HepG2 (cell line): Measurements from ENCODE around the gene CEACAM16. TPM values are rescaled to one million over a fixed set of nuclear protein-coding genes. Genes with fewer than 3 reads are reported as not detected.

Experiments used
- EED ChIP-seq: sonication (generic); formaldehyde crosslinking; IDR thresholded peaks from 2 replicates; pipeline ENCODE4 v1.5.0; 2020; ENCODE audit warnings: mild to moderate bottlenecking, missing genetic modification reagents
- ETS1 ChIP-seq: sonication (generic); formaldehyde crosslinking; IDR thresholded peaks from 2 replicates; pipeline ENCODE4 v1.4.0; 2020; ENCODE audit warnings: missing genetic modification reagents
- HNRNPL ChIP-seq: fragments of 200-400 bp; formaldehyde crosslinking; IDR thresholded peaks from 2 replicates; pipeline ENCODE4 v1.6.1; 2017; ENCODE audit warnings: mild to moderate bottlenecking, low read depth, low read length
- NFYB ChIP-seq: sonication (generic); formaldehyde crosslinking; IDR thresholded peaks from 2 replicates; pipeline ENCODE4 v1.4.0; 2020; ENCODE audit warnings: missing genetic modification reagents
- NR2F2 ChIP-seq: IDR thresholded peaks from 2 replicates; pipeline ENCODE4 v1.6.1; 2012; ENCODE audit warnings: low read depth, inconsistent platforms, borderline replicate concordance
- RARG ChIP-seq: sonication (generic); formaldehyde crosslinking; IDR thresholded peaks from 2 replicates; pipeline ENCODE4 v1.4.0; 2020; ENCODE audit warnings: low read depth, mild to moderate bottlenecking, missing genetic modification reagents
- ZBTB44 ChIP-seq: sonication (generic); formaldehyde crosslinking; IDR thresholded peaks from 2 replicates; pipeline ENCODE4 v1.4.0; 2020; ENCODE audit warnings: missing genetic modification reagents
- ZKSCAN8 ChIP-seq: IDR thresholded peaks from 2 replicates; pipeline ENCODE4 v1.6.1; 2016; ENCODE audit warnings: borderline replicate concordance, missing genetic modification reagents, missing compliant biosample characterization
- ZMYM2 ChIP-seq: sonication (generic); formaldehyde crosslinking; IDR thresholded peaks from 2 replicates; pipeline ENCODE4 v1.8.0; 2022; ENCODE audit warnings: mild to moderate bottlenecking, missing genetic modification reagents
- ZNF460 ChIP-seq: sonication (generic); formaldehyde crosslinking; IDR thresholded peaks from 2 replicates; pipeline ENCODE4 v1.5.1; 2020; ENCODE audit warnings: missing genetic modification reagents, mild to moderate bottlenecking, borderline replicate concordance
- ZNF501 ChIP-seq: sonication (generic); formaldehyde crosslinking; IDR thresholded peaks from 2 replicates; pipeline ENCODE4 v1.5.1; 2020; ENCODE audit warnings: mild to moderate bottlenecking, moderate library complexity, missing genetic modification reagents
- ZNF644 ChIP-seq: IDR thresholded peaks from 2 replicates; pipeline ENCODE4 v1.6.1; 2016; ENCODE audit warnings: low read depth
- ZNF703 ChIP-seq: sonication (generic); formaldehyde crosslinking; IDR thresholded peaks from 2 replicates; pipeline ENCODE4 v1.5.1; 2020; ENCODE audit warnings: missing genetic modification reagents, mild to moderate bottlenecking, moderate library complexity, borderline replicate concordance
- ZNF747 ChIP-seq: sonication (generic); formaldehyde crosslinking; IDR thresholded peaks from 2 replicates; pipeline ENCODE4 v1.8.1; 2023; ENCODE audit warnings: missing genetic modification reagents, mild to moderate bottlenecking, borderline replicate concordance
- polyA plus RNA-seq, 8 experiments: library from polyadenylated mRNA; depleted of rRNA in 3 of 8; stranded (reverse) in 7 of 8; unstranded in 1 of 8; fragments of >200 nt; fragmentation: Illumina TruSeq in 4 of 8; extraction: Trizol in 4 of 8; gene quantifications; 2 replicates each; pipeline versions ENCODE4 v1.2.1 to v1.2.3, GENCODE V29; 2011 to 2016; ENCODE audit warnings: low read depth in 4 of 8, missing spikeins in 1 of 8, mixed read lengths in 1 of 8; ENCODE audit not compliant: insufficient read depth in 1 of 8
- total RNA-seq, 5 experiments: library from RNA; depleted of rRNA; stranded (reverse); fragments of >200 nt; fragmentation: Illumina TruSeq; extraction: Trizol; gene quantifications; 2 replicates each; pipeline ENCODE4 v1.2.3, GENCODE V29; 2016; ENCODE audit warnings: low read depth in 1 of 5
- TF ChIP-seq, protein P1 (sequence below): sonication (generic); formaldehyde crosslinking; IDR thresholded peaks from 2 replicates; pipeline ENCODE4 v1.5.1; 2020; ENCODE audit warnings: mild to moderate bottlenecking, missing genetic modification reagents, moderate library complexity
- TF ChIP-seq, protein P2 (sequence below): sonication (generic); formaldehyde crosslinking; IDR thresholded peaks from 2 replicates; pipeline ENCODE4 v1.9.0; 2021; ENCODE audit warnings: mild to moderate bottlenecking, missing genetic modification reagents

CEACAM16 gene
- total and polyA plus RNA-seq, 2 of the 13 experiments (the other 11 are each of a cell fraction or from before 2014, with no cell fraction given): not detected

DNA sequence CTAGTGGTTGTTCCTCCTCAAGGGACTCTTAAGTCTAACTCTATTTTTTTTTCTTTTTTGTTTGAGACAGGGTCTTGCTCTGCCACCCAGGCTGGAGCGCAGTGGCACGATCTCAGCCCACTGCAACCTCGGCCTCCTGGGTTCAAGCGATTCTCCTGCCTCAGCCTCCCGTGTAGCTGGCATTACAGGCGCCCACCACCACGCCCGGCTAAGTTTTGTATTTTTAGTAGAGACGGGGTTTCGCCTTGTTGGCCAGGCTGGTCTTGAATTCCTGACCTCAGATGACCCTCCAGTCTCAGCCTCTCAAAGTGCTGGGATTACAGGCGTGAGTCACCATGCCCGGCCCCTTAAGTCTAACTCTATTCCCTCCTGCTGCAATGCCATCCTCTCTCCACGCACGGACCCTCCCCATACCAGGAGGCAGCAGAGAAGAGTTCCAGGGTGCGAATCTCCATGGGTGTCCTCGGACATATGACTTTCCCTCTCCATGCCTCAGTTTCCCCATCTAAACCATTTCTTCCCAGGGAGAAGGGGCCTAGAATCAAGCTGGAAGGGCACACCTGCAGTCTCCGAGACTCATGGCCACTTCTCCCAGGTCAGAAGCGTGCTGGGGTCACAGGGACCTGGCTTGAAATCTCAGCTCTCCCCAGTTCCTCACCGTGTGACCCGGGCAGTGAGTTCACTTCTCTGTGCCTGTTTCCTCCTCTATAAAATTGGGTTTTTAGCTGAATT lies 43.5 kb downstream of the CEACAM16 start (continued):
- TF ChIP-seq, protein P1, sequence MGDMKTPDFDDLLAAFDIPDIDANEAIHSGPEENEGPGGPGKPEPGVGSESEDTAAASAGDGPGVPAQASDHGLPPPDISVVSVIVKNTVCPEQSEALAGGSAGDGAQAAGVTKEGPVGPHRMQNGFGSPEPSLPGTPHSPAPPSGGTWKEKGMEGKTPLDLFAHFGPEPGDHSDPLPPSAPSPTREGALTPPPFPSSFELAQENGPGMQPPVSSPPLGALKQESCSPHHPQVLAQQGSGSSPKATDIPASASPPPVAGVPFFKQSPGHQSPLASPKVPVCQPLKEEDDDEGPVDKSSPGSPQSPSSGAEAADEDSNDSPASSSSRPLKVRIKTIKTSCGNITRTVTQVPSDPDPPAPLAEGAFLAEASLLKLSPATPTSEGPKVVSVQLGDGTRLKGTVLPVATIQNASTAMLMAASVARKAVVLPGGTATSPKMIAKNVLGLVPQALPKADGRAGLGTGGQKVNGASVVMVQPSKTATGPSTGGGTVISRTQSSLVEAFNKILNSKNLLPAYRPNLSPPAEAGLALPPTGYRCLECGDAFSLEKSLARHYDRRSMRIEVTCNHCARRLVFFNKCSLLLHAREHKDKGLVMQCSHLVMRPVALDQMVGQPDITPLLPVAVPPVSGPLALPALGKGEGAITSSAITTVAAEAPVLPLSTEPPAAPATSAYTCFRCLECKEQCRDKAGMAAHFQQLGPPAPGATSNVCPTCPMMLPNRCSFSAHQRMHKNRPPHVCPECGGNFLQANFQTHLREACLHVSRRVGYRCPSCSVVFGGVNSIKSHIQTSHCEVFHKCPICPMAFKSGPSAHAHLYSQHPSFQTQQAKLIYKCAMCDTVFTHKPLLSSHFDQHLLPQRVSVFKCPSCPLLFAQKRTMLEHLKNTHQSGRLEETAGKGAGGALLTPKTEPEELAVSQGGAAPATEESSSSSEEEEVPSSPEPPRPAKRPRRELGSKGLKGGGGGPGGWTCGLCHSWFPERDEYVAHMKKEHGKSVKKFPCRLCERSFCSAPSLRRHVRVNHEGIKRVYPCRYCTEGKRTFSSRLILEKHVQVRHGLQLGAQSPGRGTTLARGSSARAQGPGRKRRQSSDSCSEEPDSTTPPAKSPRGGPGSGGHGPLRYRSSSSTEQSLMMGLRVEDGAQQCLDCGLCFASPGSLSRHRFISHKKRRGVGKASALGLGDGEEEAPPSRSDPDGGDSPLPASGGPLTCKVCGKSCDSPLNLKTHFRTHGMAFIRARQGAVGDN (CRISPR knock-in tag): peak; percentile 34
- TF ChIP-seq ZNF703: no peak
- no peak for TF ChIP-seq ZKSCAN8
- peak; percentile 6; the same call in 1 of the 2 replicates for TF ChIP-seq ZNF460 (CRISPR knock-in tag)
- 0 out of 2 replicates have a peak, but pooled peaks have one; percentile 21 for TF ChIP-seq EED (CRISPR knock-in tag)
- TF ChIP-seq ZNF501 (CRISPR knock-in tag): no peak
- no peak for TF ChIP-seq RARG (CRISPR knock-in tag)
- TF ChIP-seq ZMYM2 (CRISPR knock-in tag): peak; percentile 70
- TF ChIP-seq ZBTB44 (CRISPR knock-in tag): no peak
- no peak for TF ChIP-seq ETS1
- no peak for TF ChIP-seq NFYB (CRISPR knock-in tag)
- no peak for TF ChIP-seq NR2F2
- no peak for TF ChIP-seq ZNF747
- TF ChIP-seq, protein P2, sequence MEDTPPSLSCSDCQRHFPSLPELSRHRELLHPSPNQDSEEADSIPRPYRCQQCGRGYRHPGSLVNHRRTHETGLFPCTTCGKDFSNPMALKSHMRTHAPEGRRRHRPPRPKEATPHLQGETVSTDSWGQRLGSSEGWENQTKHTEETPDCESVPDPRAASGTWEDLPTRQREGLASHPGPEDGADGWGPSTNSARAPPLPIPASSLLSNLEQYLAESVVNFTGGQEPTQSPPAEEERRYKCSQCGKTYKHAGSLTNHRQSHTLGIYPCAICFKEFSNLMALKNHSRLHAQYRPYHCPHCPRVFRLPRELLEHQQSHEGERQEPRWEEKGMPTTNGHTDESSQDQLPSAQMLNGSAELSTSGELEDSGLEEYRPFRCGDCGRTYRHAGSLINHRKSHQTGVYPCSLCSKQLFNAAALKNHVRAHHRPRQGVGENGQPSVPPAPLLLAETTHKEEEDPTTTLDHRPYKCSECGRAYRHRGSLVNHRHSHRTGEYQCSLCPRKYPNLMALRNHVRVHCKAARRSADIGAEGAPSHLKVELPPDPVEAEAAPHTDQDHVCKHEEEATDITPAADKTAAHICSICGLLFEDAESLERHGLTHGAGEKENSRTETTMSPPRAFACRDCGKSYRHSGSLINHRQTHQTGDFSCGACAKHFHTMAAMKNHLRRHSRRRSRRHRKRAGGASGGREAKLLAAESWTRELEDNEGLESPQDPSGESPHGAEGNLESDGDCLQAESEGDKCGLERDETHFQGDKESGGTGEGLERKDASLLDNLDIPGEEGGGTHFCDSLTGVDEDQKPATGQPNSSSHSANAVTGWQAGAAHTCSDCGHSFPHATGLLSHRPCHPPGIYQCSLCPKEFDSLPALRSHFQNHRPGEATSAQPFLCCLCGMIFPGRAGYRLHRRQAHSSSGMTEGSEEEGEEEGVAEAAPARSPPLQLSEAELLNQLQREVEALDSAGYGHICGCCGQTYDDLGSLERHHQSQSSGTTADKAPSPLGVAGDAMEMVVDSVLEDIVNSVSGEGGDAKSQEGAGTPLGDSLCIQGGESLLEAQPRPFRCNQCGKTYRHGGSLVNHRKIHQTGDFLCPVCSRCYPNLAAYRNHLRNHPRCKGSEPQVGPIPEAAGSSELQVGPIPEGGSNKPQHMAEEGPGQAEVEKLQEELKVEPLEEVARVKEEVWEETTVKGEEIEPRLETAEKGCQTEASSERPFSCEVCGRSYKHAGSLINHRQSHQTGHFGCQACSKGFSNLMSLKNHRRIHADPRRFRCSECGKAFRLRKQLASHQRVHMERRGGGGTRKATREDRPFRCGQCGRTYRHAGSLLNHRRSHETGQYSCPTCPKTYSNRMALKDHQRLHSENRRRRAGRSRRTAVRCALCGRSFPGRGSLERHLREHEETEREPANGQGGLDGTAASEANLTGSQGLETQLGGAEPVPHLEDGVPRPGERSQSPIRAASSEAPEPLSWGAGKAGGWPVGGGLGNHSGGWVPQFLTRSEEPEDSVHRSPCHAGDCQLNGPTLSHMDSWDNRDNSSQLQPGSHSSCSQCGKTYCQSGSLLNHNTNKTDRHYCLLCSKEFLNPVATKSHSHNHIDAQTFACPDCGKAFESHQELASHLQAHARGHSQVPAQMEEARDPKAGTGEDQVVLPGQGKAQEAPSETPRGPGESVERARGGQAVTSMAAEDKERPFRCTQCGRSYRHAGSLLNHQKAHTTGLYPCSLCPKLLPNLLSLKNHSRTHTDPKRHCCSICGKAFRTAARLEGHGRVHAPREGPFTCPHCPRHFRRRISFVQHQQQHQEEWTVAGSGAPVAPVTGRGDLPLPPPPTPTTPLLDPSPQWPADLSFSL: no peak
- no peak for TF ChIP-seq HNRNPL
- no peak for TF ChIP-seq ZNF644 (CRISPR knock-in tag)
